ENCODE results near the gene BRIX1. TPM values are rescaled to one million over a fixed set of nuclear protein-coding genes. Genes with fewer than 3 reads are reported as not detected.
A peak's percentile ranks its signal among the peaks of the same experiment; 100 is the strongest.

The BRIX1 gene
- total RNA-seq, 1 experiment from 2014 or later = 63.2 TPM

DNA sequence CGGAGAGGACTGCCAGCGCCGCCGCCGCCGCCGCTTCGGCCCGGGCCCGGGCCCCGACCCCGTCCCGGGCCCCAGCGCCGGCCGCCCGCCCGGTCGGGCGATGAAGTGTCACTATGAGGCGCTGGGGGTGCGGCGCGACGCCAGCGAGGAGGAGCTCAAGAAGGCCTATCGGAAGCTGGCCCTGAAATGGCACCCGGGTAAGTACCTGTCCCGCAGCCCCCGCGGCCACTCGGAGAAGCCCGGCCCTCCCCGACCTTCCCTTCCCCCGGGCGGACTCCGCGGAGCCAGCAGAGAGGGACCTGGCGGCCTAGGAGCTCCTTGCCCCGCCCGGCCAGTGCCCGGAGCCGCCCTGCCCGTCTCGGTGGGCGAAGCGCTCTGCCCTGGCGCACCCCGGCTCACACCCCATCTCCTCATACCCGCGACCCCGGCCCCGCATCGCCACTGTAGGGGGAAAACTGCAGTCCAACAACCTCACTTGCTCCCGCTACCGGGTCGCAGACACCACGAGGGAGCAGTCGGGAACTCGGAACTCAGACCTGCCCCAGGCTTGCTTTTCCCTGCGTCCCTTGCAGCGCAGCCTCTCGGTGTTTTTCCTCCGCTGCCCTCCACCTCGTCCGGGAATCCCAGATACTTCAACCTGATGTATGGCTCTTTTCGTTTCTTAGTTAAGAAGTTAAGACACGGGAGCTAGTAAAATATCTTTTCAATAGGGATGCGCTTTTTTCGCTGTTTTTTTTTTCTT is 14.4 kb downstream of the BRIX1 start:
- POLR2A ChIA-PET (ENCODE audit: unreplicated experiment) = interaction anchor here (0.5 to 0.6 kb wide), 7 partner anchors 13 to 1530 kb away, joined by 3 to 8 read pairs (median 4); no protein-coding TSS in a partner anchor
- peak overlapping the region; percentile 76 for H3K9ac ChIP-seq (ENCODE audit: low read length)
- intact Hi-C loops (cut with micrococcal nuclease) = loop anchor here (2.0 kb wide), 2 partner anchors 29 to 73 kb away; no protein-coding TSS in a partner anchor

DNA sequence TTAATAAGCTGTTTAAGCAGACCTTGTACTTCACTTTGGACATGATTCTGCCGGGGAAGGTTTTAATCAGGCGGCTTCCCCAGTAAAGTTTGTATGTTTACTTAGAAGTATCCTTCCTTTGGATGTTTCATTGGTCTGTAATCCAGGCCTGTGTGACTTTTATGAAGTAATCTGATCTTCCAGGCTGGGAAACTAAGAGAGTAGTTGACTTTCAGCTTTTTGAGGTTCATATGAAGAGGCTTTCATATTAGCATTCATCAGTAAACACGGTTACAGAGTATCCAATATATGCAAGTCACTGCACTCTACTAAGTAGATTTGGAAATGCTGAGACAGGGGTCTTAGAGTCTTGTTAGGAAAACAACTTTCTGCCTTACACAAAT is 14.9 kb downstream of the BRIX1 start:
- TF ChIP-seq, protein P1, sequence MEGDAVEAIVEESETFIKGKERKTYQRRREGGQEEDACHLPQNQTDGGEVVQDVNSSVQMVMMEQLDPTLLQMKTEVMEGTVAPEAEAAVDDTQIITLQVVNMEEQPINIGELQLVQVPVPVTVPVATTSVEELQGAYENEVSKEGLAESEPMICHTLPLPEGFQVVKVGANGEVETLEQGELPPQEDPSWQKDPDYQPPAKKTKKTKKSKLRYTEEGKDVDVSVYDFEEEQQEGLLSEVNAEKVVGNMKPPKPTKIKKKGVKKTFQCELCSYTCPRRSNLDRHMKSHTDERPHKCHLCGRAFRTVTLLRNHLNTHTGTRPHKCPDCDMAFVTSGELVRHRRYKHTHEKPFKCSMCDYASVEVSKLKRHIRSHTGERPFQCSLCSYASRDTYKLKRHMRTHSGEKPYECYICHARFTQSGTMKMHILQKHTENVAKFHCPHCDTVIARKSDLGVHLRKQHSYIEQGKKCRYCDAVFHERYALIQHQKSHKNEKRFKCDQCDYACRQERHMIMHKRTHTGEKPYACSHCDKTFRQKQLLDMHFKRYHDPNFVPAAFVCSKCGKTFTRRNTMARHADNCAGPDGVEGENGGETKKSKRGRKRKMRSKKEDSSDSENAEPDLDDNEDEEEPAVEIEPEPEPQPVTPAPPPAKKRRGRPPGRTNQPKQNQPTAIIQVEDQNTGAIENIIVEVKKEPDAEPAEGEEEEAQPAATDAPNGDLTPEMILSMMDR (conservative IDR thresholded peaks at IDR 0.05; ENCODE audit: low read depth, low read length) = no peak
- TF ChIP-seq EZH2 (IDR thresholded peaks at IDR 0.05; ENCODE audit: low read length, unreplicated experiment) (no peak), EZH2phosphoT487 (IDR thresholded peaks at IDR 0.05; ENCODE audit: borderline replicate concordance, low read length) (no peak)
- intact Hi-C loops (cut with micrococcal nuclease) = loop anchor here (2.0 kb wide), 2 partner anchors 28 to 72 kb away; no protein-coding TSS in a partner anchor
- CTCF ChIA-PET = no interaction called here
- Histone ChIP-seq H3K9me2 (replicated peaks; ENCODE audit: low read length) (no peaks in the 10 kb centered on the region), H3K27me3 (ENCODE audit: low read length) (no peaks in the 10 kb centered on the region), H3K4me3 (ENCODE audit: low read length) (peak overlapping the region; percentile 91), H4K20me1 (ENCODE audit: low read length) (peaks cover 8% of the 10 kb centered on the region; the same call in 1 of the 2 replicates), H3K27ac (ENCODE audit: low read length) (peak overlapping the region; percentile 48), H3K36me3 (ENCODE audit: low read depth, low read length) (peaks cover 16% of the 10 kb centered on the region), H3K79me2 (ENCODE audit: low read length) (peaks cover 52% of the 10 kb centered on the region), H3K4me2 (ENCODE audit: low read length) (peak overlapping the region; percentile 92), H3F3A (ENCODE audit: low read length, unreplicated experiment) (peaks cover 12% of the 10 kb centered on the region), H3K9ac (ENCODE audit: low read length) (peak overlapping the region; percentile 76), H3K9me3 (ENCODE audit: low read length) (no peaks in the 10 kb centered on the region), H2AFZ (ENCODE audit: low read length) (peak overlapping the region; percentile 97), H3K4me1 (ENCODE audit: insufficient read depth, low read length) (peaks cover 12% of the 10 kb centered on the region)
- no TSS peak for BruUV-seq (replicated peaks)
- POLR2A ChIA-PET (ENCODE audit: unreplicated experiment) = interaction anchor here (0.6 kb wide), 1 partner anchor 275 kb away, joined by 3 read pairs; no protein-coding TSS in a partner anchor
- peak; percentile 29 for ATAC-seq
- peak; percentile 74 for DNase-seq

More for the DNA sequence above, 14.4 kb downstream of the BRIX1 start:
- Histone ChIP-seq H4K20me1 (ENCODE audit: low read length) (peaks cover 13% of the 10 kb centered on the region), H3K4me1 (ENCODE audit: insufficient read depth, low read length) (peaks cover 14% of the 10 kb centered on the region), H3K9me2 (replicated peaks; ENCODE audit: low read length) (no peaks in the 10 kb centered on the region), H3K27me3 (ENCODE audit: low read length) (no peaks in the 10 kb centered on the region), H3K4me3 (ENCODE audit: low read length) (peak overlapping the region; percentile 91), H3K79me2 (ENCODE audit: low read length) (peaks cover 56% of the 10 kb centered on the region), H3F3A (ENCODE audit: low read length, unreplicated experiment) (peaks cover 12% of the 10 kb centered on the region), H3K36me3 (ENCODE audit: low read depth, low read length) (peaks cover 21% of the 10 kb centered on the region), H3K9me3 (ENCODE audit: low read length) (no peaks in the 10 kb centered on the region), H2AFZ (ENCODE audit: low read length) (peak overlapping the region; percentile 97), H3K27ac (ENCODE audit: low read length) (peak overlapping the region; percentile 48), H3K4me2 (ENCODE audit: low read length) (peak overlapping the region; percentile 92)
- CTCF ChIA-PET = interaction anchor here (0.5 to 1.2 kb wide), 2 partner anchors 73 to 143 kb away, joined by 3 to 4 read pairs; no protein-coding TSS in a partner anchor
- peak; percentile 80 for DNase-seq
- peak; percentile 66 for ATAC-seq
- TF ChIP-seq EZH2 (IDR thresholded peaks at IDR 0.05; ENCODE audit: low read length, unreplicated experiment) (no peak), EZH2phosphoT487 (IDR thresholded peaks at IDR 0.05; ENCODE audit: borderline replicate concordance, low read length) (no peak)
- TF ChIP-seq, protein P1 (conservative IDR thresholded peaks at IDR 0.05; ENCODE audit: low read depth, low read length) = no peak
- no TSS peak for BruUV-seq (replicated peaks)
